Stimulated activated CD8-positive, alpha-beta memory T cell treated with anti-CD3 and anti-CD28 coated beads, Interleukin-7, amount 100 ng/mL, for 24 hours (primary cell): ENCODE measurements around the gene SOCS3.

Experiments used
- DNase-seq: peaks from one replicate; pipeline ENCODE4 v3.0.0-alpha.2; 2020; ENCODE audit warnings: low read depth

SOCS3 gene

DNA sequence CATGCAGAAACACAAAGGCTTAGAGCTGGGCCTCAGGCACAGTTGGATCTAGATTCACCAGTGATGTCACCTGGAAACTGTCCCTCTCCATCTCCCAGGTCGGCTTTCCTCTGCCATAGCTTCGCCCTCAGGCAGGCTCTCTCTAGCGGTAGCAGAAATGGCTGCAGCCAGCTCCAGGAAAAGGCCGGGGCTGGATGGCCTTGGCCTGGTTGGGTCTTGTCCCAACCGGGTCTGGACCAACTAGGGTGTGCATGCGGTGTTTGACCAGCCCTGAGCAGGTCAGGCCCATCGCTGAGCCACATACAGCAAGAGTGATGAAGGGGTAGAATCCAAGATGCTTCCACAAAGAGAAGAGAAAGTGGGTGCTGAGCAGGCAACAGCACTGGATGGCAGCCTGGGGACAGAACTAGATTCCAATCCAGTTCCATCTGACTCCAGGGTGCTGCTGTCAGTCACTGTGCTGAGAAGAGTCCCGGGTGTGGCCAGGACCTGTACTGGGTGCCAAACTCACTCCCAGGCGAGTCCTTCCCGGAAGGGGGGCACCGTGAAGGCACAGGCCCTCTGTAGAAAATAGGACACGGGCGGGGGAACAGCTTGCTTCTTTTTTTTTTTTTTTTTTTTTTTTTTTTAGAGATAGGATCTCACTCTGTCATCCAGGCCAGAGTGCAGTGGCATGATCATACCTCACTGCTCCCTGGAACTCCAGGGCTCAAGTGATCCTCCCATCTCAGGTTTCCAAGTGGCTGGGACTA is 51.8 kb downstream of the SOCS3 start:
- no peak for DNase-seq

DNA sequence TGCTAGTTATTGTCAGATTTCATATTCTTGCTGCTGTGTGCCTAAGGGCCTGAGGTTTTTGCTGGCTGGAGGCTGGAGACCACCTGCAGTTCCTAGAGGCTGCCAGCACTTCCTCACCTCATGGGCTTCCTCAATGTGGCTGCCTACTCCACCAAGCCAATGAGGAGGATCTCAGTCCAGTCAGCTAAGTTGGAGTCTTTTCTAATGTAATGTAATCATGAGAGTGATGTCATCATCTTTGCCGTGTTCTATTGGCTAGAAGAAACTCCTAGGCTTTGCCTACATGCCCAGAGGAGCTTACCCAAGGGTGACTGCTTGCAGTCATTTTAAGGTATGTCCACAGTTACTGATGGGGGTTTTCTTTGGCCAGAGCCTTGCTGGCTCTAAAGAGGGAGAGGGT is 53.0 kb downstream of the SOCS3 start:
- no peak for DNase-seq
